GM20000 (cell line): Measurements from ENCODE around the gene LTBP1.

Experiments used
- DNase-seq: peaks from one replicate; pipeline ENCODE4 v3.0.0; 2012; ENCODE audit warnings: low spot score
- TF ChIP-seq, protein P1 (sequence below): IDR thresholded peaks from 2 replicates; pipeline ENCODE4 v1.5.1; 2012; ENCODE audit warnings: mild to moderate bottlenecking, control low read depth; ENCODE audit errors: extremely low read depth, missing control alignments

The LTBP1 gene

GRCh38 chr2:33122726-33123125, 176.0 kb downstream of the LTBP1 start:
- TF ChIP-seq, protein P1, sequence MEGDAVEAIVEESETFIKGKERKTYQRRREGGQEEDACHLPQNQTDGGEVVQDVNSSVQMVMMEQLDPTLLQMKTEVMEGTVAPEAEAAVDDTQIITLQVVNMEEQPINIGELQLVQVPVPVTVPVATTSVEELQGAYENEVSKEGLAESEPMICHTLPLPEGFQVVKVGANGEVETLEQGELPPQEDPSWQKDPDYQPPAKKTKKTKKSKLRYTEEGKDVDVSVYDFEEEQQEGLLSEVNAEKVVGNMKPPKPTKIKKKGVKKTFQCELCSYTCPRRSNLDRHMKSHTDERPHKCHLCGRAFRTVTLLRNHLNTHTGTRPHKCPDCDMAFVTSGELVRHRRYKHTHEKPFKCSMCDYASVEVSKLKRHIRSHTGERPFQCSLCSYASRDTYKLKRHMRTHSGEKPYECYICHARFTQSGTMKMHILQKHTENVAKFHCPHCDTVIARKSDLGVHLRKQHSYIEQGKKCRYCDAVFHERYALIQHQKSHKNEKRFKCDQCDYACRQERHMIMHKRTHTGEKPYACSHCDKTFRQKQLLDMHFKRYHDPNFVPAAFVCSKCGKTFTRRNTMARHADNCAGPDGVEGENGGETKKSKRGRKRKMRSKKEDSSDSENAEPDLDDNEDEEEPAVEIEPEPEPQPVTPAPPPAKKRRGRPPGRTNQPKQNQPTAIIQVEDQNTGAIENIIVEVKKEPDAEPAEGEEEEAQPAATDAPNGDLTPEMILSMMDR, result no peak
- DNase-seq, result no peak

GRCh38 chr2:33123216-33123615, 176.5 kb downstream of the LTBP1 start:
- TF ChIP-seq, protein P1, result no peak
- no peak for DNase-seq

DNA sequence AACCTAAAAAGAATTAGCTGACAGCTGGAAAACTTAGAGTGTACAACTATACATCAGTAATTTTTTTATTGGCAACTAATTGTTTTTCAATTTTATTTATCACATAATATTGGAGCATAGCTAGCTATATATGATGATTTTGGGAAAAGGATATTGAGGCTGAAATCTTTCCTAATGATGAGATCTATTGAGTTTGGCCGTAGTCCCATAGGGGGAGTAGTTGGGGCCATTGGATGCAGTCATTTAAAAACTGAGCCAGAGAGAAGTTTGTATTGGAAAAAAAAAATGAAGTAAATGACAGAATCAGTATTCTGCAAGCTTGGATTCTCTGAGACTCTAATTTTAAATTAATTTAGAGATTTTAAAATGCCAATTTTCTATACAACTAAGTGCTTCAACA, 179.8 kb downstream of the LTBP1 start:
- no peak for DNase-seq
- TF ChIP-seq, protein P1, result no peak

GRCh38 chr2:33126958-33127357, 180.2 kb downstream of the LTBP1 start:
- DNase-seq, result no peak
- TF ChIP-seq, protein P1, result no peak

DNA sequence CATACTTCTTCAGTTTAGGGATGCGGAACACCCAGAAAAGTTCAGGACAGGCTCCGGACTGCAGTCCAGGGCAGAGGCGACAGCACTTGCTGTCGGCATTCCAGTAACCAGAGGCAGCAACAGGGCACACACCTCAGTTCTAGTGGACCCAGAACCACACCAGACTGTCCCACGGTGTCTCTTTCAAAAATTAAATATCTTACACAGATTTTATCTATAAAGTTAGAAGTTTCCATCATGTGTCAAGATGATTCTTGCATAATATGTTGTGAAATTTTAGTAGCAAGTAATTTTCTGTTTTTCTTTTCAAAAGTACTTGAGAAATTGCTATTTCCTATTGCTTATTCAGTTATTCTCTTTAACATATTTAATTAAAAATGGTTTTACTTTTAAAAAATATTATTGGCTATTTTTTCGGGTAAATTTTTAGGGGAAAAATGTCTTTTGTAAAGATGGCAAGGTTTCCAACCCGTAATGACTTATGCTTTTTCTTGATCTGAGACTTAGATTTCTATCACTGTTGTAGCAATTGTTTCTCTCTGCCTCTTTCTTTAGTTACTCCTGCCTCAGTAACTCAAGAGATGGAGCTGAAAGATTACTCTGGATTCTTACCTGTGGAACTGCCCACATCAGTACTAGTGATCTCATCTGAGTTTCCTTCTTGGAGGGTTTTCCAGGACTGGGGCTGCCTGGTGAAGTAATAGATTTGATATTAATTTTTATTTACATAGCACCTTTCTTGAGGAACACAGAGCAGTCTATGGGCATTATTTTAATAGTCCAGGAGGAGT, 182.7 kb downstream of the LTBP1 start:
- TF ChIP-seq, protein P1, result no peak
- no peak for DNase-seq

GRCh38 chr2:33130054-33130447, 183.3 kb downstream of the LTBP1 start:
- DNase-seq, result no peak
- TF ChIP-seq, protein P1, result no peak

- no peak for DNase-seq
- TF ChIP-seq, protein P1, result no peak
Observed at GRCh38 chr2:33130544-33130943, 183.8 kb downstream of the LTBP1 start.
